NOMO-1 treated with DMSO at 0.1 percent for 48 hours (cell line): ENCODE data around the gene IQCM.
"Not testable (repeated sequence)": the region's sequence is repeated elsewhere in the genome, so short reads cannot be mapped to it uniquely, and the experiment has no call there.

Source experiments
- DNase-seq: peaks from one replicate; lab custom pipeline; 2025; ENCODE audit not compliant: unreplicated experiment; lab: John Stamatoyannopoulos, UW

IQCM gene

GRCh38 chr4:149486861-149487260 is 328.8 kb downstream of the IQCM start:
- DNase-seq: no peak

GRCh38 chr4:149468669-149469068 is 347.0 kb downstream of the IQCM start:
- not testable (repeated sequence) for DNase-seq

GRCh38 chr4:149466446-149466845 is 349.2 kb downstream of the IQCM start:
- DNase-seq: no peak

GRCh38 chr4:149465955-149466354 is 349.7 kb downstream of the IQCM start:
- DNase-seq: no peak

- DNase-seq: no peak
Measured at GRCh38 chr4:149443537-149443936, 372.1 kb downstream of the IQCM start.

GRCh38 chr4:149441338-149441737 is 374.3 kb downstream of the IQCM start:
- no peak for DNase-seq

- DNase-seq: no peak
Measured at GRCh38 chr4:149426461-149426860, 389.2 kb downstream of the IQCM start.

- no peak for DNase-seq
Measured at GRCh38 chr4:149409555-149409962, 406.1 kb downstream of the IQCM start.

- no peak for DNase-seq
Measured at GRCh38 chr4:149409146-149409545, 406.5 kb downstream of the IQCM start.

GRCh38 chr4:149404143-149404542 is 411.5 kb downstream of the IQCM start:
- no peak for DNase-seq

GRCh38 chr4:149403081-149403480 is 412.6 kb downstream of the IQCM start:
- no peak for DNase-seq

GRCh38 chr4:149398993-149399392 is 416.6 kb downstream of the IQCM start:
- no peak for DNase-seq

GRCh38 chr4:149370785-149371420 is 444.7 kb downstream of the IQCM start:
- peak; percentile 22 for DNase-seq

GRCh38 chr4:149370002-149370401 is 445.6 kb downstream of the IQCM start:
- no peak for DNase-seq

- no peak for DNase-seq
Measured at GRCh38 chr4:149353241-149353640, 462.4 kb downstream of the IQCM start.

- DNase-seq: no peak
Measured at GRCh38 chr4:149349541-149349940, 466.1 kb downstream of the IQCM start.

- DNase-seq: no peak
Measured at GRCh38 chr4:149347139-149347538, 468.5 kb downstream of the IQCM start.

- no peak for DNase-seq
Measured at GRCh38 chr4:149345424-149345823, 470.2 kb downstream of the IQCM start.

GRCh38 chr4:149344436-149344835 is 471.2 kb downstream of the IQCM start:
- DNase-seq: no peak

- no peak for DNase-seq
Measured at GRCh38 chr4:149343614-149344013, 472.0 kb downstream of the IQCM start.

- not testable (repeated sequence) for DNase-seq
Measured at GRCh38 chr4:149341117-149341516, 474.5 kb downstream of the IQCM start.

- no peak for DNase-seq
Measured at GRCh38 chr4:149328161-149328560, 487.5 kb downstream of the IQCM start.

GRCh38 chr4:149322203-149322602 is 493.4 kb downstream of the IQCM start:
- DNase-seq: no peak
